COLO829 (cell line): ENCODE results near the gene RFPL1.
"Not testable (repeated sequence)": the region's sequence is repeated elsewhere in the genome, so short reads cannot be mapped to it uniquely, and the experiment has no call there.

ENCODE experiments used
- DNase-seq: peaks from one replicate; pipeline ENCODE4 v3.0.0; 2012; ENCODE audit warnings: low spot score

RFPL1 gene

GRCh38 chr22:29478326-29479276, 40.2 kb downstream of the RFPL1 start:
- peak; percentile 66 for DNase-seq

- DNase-seq = no peak
These were observed 41.3 kb downstream of the RFPL1 start, which contains the start of gene NEFH for GRCh38 chr22:29479417-29480261. TSS of gene NEFH (plus strand) at chr22:29480218. CDS start at chr22:29480263, 45 bp downstream.

- DNase-seq = no peak
These were observed 41.8 kb downstream of the RFPL1 start for GRCh38 chr22:29480262-29480511.

- no peak for DNase-seq
These were observed 42.3 kb downstream of the RFPL1 start for GRCh38 chr22:29480512-29481264.

- no peak for DNase-seq
These were observed 43.0 kb downstream of the RFPL1 start for GRCh38 chr22:29481265-29482000.

GRCh38 chr22:29482253-29482652, 43.9 kb downstream of the RFPL1 start:
- no peak for DNase-seq

GRCh38 chr22:29482726-29483125, 44.3 kb downstream of the RFPL1 start:
- no peak for DNase-seq

GRCh38 chr22:29483254-29483653, 44.9 kb downstream of the RFPL1 start:
- DNase-seq = no peak

- no peak for DNase-seq
These were observed 46.3 kb downstream of the RFPL1 start for GRCh38 chr22:29484642-29485041.

GRCh38 chr22:29485448-29485847, 47.1 kb downstream of the RFPL1 start:
- DNase-seq = no peak

GRCh38 chr22:29487426-29487986, 49.1 kb downstream of the RFPL1 start:
- DNase-seq = no peak

GRCh38 chr22:29489127-29489780, 50.9 kb downstream of the RFPL1 start:
- DNase-seq = not testable (repeated sequence)

- DNase-seq = no peak
These were observed 52.6 kb downstream of the RFPL1 start for GRCh38 chr22:29491012-29491411.
